Measurements from ENCODE around the gene PRCC.

GRCh38 chr1:156803086-156803851, 35.9 kb downstream of the PRCC start:
- TF ChIP-seq SP1 (IDR thresholded peaks at IDR 0.05) (no peak), BHLHE40 (IDR thresholded peaks at IDR 0.05; ENCODE audit: borderline replicate concordance) (no peak), CTBP1 (IDR thresholded peaks at IDR 0.05; ENCODE audit: borderline replicate concordance) (no peak), PKNOX1 (IDR thresholded peaks at IDR 0.05) (no peak), SUZ12 (IDR thresholded peaks at IDR 0.05) (no peak), FOXM1 (IDR thresholded peaks at IDR 0.05; ENCODE audit: borderline replicate concordance) (no peak), ELF4 (IDR thresholded peaks at IDR 0.05) (no peak), ARNT (IDR thresholded peaks at IDR 0.05) (no peak), TARDBP (IDR thresholded peaks at IDR 0.05) (no peak), L3MBTL2 (conservative IDR thresholded peaks at IDR 0.05) (no peak), NFRKB (IDR thresholded peaks at IDR 0.05) (no peak), FOXK2 (IDR thresholded peaks at IDR 0.05) (no peak), ZNF384 (IDR thresholded peaks at IDR 0.05) (no peak)
